Pancreas (tissue), 10 donors: ENCODE results near the gene ZSWIM6. TPM values are rescaled to one million over a fixed set of nuclear protein-coding genes. Genes with fewer than 3 reads are reported as not detected.

Experiments used
- ATAC-seq, 4 donors: fragments of 200-7000 bp; cut with Tn5 transposase; one replicate each; pipeline versions ENCODE4 v1.8.0 to v1.9.1; 2020; ENCODE audit warnings: mild to moderate bottlenecking in 4 of 4, moderate library complexity in 4 of 4
- DNase-seq, 6 donors: peaks; one replicate each; pipeline ENCODE4 v3.0.0-alpha.2; 2020
- FAIRE-seq: peaks from 2 replicates; lab custom pipeline; 2012; peaks lifted over from hg19 to GRCh38; lab: Jason Lieb, UNC
- H3K27ac ChIP-seq, 4 donors: fragments of 200-600 bp; sonication (generic); 1 replicate in 3 of 4; 2 replicates in 1 of 4; pipeline versions ENCODE4 v1.5.0 to v1.8.0; 2020
- H3K27me3 ChIP-seq, 4 donors: fragments of 200-600 bp; one replicate each; pipeline ENCODE4 v1.8.0; 2021
- H3K36me3 ChIP-seq, 3 donors: fragments of 200-600 bp; sonication (generic) in 1 of 3; one replicate each; pipeline versions ENCODE4 v1.5.0 to v1.8.0; 2020 to 2021
- H3K4me1 ChIP-seq, 3 donors: fragments of 200-600 bp; one replicate each; pipeline ENCODE4 v1.8.0; 2021
- H3K4me3 ChIP-seq, 4 donors: fragments of 200-600 bp; sonication (generic) in 2 of 4; one replicate each; pipeline versions ENCODE4 v1.5.0 to v1.8.0; 2020 to 2021
- H3K9me3 ChIP-seq, 4 donors: fragments of 200-600 bp; one replicate each; pipeline ENCODE4 v1.8.0; 2021
- WGBS, 2 donors: extraction: QIAGEN DNeasy Blood & Tissue Kit; methylation state at CpG; one replicate each; pipeline ENCODE4 v1.1.7; 2013; 5-methylcytosine and 5-hydroxymethylcytosine counted together
- intact Hi-C, 3 donors: fragments of 100-400 bp; cut with DNase I; formaldehyde crosslinking; loops; one replicate each; pipeline versions ENCODE4 v1.11.1 to v1.14.2; 2022
- polyA plus RNA-seq, 2 donors: library from polyadenylated mRNA; stranded (reverse); fragments of 200-250 nt; gene quantifications; one replicate each; pipeline ENCODE4 v1.2.3, GENCODE V29; 2013
- total RNA-seq, 6 donors: library from RNA; stranded (reverse); fragmentation: NEBNext Ultra II Directional in 4 of 6; extraction: Animal tissue kit (Norgen Biotek cat#: 25700) in 4 of 6; gene quantifications; one replicate each; pipeline versions ENCODE4 v1.2.1 to v1.2.4, GENCODE V29; 2021 to 2023
- TF ChIP-seq, protein P1 (sequence below), 4 donors: fragments of 200-600 bp; sonication (generic) in 3 of 4; IDR thresholded peaks; one replicate each; pipeline versions ENCODE4 v1.5.0 to v1.8.0; 2021; ENCODE audit warnings: antibody characterized with exemption in 4 of 4
- donor health status: healthy with polysubstance abuse.
- donor health status: DM: no; HTN: no; CAD: no; lungs with moderate emphysema.
- donor health status: DM: no; HTN: no; CAD: no.
- donor health status: control.
- donor health status: control.
- donor health status: Bipolar disorder and iron deficiency.
- donor health status: DM: yes; HTN: yes; CAD: no.
- donor health status: DM: no; HTN: no; CAD: no.
- donor health status: DM: no; HTN: no; CAD: no.
- donor health status: DM: yes; HTN: yes; CAD: no.

The ZSWIM6 gene
- total and polyA plus RNA-seq, 8 donors: 3.6 to 12.9 (median 6.2) TPM

DNA sequence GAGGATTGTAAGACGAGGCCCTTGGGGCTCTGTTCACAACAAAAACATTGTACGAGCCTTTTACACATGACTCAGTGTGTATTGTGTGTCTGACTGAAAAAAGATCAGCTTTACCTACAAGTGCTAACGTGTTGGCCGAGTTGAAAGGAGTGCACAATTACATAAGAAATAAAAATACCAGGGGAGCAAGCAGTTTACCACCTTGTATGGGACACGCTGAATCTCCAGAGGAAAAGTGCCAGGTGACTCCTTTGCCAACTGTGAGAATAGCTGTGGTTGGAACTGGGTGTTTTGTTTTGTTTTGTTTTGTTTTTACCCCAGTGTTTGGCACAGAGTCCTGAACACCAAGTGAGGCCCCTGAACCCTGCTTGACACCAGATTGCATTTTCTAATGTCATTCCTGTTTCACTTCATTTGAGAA is 32.8 kb upstream of the ZSWIM6 start:
- H3K4me3 ChIP-seq: no peak overlapping the region
- DNase-seq: no peak
- WGBS, 2 donors: 71 to 75% methylated on average over 5 of the region's 5 CpGs
- intact Hi-C loops: no loop called here
- peak overlapping the region in 1 of 4 donors; percentile 62 for H3K27ac ChIP-seq
- no peaks in the 10 kb centered on the region for H3K9me3 ChIP-seq
- TF ChIP-seq, protein P1, sequence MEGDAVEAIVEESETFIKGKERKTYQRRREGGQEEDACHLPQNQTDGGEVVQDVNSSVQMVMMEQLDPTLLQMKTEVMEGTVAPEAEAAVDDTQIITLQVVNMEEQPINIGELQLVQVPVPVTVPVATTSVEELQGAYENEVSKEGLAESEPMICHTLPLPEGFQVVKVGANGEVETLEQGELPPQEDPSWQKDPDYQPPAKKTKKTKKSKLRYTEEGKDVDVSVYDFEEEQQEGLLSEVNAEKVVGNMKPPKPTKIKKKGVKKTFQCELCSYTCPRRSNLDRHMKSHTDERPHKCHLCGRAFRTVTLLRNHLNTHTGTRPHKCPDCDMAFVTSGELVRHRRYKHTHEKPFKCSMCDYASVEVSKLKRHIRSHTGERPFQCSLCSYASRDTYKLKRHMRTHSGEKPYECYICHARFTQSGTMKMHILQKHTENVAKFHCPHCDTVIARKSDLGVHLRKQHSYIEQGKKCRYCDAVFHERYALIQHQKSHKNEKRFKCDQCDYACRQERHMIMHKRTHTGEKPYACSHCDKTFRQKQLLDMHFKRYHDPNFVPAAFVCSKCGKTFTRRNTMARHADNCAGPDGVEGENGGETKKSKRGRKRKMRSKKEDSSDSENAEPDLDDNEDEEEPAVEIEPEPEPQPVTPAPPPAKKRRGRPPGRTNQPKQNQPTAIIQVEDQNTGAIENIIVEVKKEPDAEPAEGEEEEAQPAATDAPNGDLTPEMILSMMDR (IDR thresholded peaks at IDR 0.05): no peak
- H3K36me3 ChIP-seq: no peaks in the 10 kb centered on the region
- no peak for FAIRE-seq
- peaks cover under 1 to 26% (median 5%) of the 10 kb centered on the region in 3 donors for H3K4me1 ChIP-seq
- ATAC-seq: no peak
- no peaks in the 10 kb centered on the region for H3K27me3 ChIP-seq

DNA sequence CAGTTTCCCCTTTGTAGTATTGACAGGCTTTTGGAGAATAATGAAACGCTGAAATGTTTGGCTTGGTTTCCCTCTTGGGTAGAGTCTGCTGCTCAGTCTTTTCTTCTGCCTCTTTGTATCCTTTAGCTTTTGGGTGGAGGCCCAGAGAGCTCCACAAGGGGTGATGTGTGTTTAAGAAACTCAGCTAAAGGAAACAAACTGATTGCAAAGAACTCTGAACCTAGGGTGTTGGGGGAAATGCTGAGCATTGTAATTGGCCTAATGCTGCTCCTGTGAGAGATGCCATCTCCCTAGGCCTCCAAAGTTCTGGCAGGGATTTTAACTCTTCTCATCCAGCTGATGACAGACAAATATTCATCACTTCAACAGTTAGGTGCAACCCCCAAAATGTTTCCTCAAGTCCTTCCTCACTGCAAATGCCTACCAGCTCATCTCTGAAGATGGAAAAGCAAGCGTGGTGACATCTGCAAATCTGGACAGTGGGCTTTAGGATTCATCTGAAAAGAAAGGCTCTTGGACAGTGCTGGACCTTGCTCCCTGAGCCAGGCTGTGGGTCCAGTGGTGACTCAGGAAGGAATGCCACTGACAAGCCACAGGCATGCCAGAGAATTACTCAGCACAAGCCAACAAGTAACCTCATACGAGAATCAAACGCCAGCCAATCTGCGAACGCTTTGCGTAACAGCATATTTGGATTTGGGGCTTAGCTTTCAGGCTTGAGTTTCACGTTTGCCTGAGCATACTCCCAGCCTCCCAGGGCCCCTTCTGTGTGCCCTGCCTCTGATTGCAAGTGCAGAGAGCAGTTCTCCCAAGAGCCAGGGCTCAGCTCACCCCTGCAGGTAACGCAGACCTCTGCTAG is 30.5 kb upstream of the ZSWIM6 start:
- DNase-seq: peak in 5 of 6 donors; percentile 60 to 86 (median 82)
- TF ChIP-seq, protein P1 (IDR thresholded peaks at IDR 0.05): no peak
- no peaks in the 10 kb centered on the region for H3K36me3 ChIP-seq
- 49 to 50% methylated on average over 9 of the region's 9 CpGs for WGBS, 2 donors
- H3K9me3 ChIP-seq: no peaks in the 10 kb centered on the region
- no peak for FAIRE-seq
- peak overlapping the region in 3 of 4 donors; percentile 56 to 79 (median 61) for H3K27ac ChIP-seq
- intact Hi-C loops: no loop called here
- H3K4me3 ChIP-seq: no peak overlapping the region
- no peaks in the 10 kb centered on the region for H3K27me3 ChIP-seq
- peaks cover 0 to 26% (median 5%) of the 10 kb centered on the region in 3 donors for H3K4me1 ChIP-seq
- ATAC-seq: peak; percentile 86 to 91 (median 88)

DNA sequence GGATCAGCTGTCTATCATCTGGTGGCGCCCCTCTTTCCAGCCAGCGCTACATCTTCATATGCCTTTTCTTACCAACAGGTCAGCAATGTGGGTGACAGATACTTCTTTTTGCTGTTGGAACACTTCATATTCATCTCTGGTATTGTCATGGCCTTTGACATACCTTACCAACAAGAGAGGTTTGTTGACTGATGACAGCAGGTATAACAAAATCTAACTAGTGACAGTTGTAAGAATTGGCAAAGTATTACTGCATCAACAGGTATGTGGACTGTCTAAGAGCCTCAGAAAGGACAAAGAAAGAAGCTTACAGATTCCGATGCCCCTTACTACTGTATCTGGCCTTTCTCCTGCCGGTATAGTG is 29.9 kb upstream of the ZSWIM6 start:
- no peak overlapping the region for H3K4me3 ChIP-seq
- no peaks in the 10 kb centered on the region for H3K36me3 ChIP-seq
- no peak for FAIRE-seq
- H3K4me1 ChIP-seq: peaks cover 0 to 26% (median 5%) of the 10 kb centered on the region in 3 donors
- 93 to 95% methylated on average over 4 of the region's 4 CpGs for WGBS, 2 donors
- H3K9me3 ChIP-seq: no peaks in the 10 kb centered on the region
- no peaks in the 10 kb centered on the region for H3K27me3 ChIP-seq
- intact Hi-C loops: no loop called here
- peak overlapping the region in 3 of 4 donors; percentile 56 to 79 (median 61) for H3K27ac ChIP-seq
- TF ChIP-seq, protein P1 (IDR thresholded peaks at IDR 0.05): no peak
- DNase-seq: no peak
- ATAC-seq: no peak

DNA sequence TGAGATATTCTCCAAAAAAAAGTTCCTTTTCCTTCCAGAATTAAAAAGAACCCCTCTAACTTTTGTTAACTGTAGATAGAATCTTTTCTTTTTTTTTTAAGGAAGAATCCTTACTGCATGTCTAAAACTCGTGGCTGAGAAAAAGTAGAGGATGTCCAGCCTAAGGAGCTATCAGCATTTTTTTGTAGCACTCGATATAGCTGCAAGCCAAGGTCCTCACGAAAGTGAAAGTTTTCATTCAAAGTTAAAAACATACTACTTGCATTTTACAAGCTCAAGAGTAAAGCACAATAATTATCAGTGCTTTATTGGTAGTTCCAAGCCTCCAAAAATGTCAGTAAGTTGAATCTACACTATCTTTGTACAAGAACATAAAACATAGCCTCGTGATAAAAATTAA is 28.7 kb upstream of the ZSWIM6 start:
- Histone ChIP-seq H3K36me3 (no peaks in the 10 kb centered on the region), H3K9me3 (no peaks in the 10 kb centered on the region), H3K27ac (no peak overlapping the region), H3K4me1 (peaks cover 0 to 17% (median 5%) of the 10 kb centered on the region in 3 donors), H3K27me3 (no peaks in the 10 kb centered on the region), H3K4me3 (no peak overlapping the region)
- TF ChIP-seq, protein P1 (IDR thresholded peaks at IDR 0.05): no peak
- DNase-seq (no peak), FAIRE-seq (no peak), ATAC-seq (no peak)
- intact Hi-C loops: no loop called here
- 57 to 60% methylated on average over 4 of the region's 4 CpGs for WGBS, 2 donors
